Neutrophil (primary cell): Measurements from ENCODE around the gene TMEM35A.
A peak's percentile ranks its signal among the peaks of the same experiment; 100 is the strongest.
"Not testable (repeated sequence)": the region's sequence is repeated elsewhere in the genome, so short reads cannot be mapped to it uniquely, and the experiment has no call there.

Source experiments
- H3K27ac ChIP-seq: fragments of 200-600 bp; sonication (generic); 2 replicates; pipeline ENCODE4 v1.5.1; 2016; ENCODE audit warnings: mild to moderate bottlenecking, moderate library complexity
- H3K27me3 ChIP-seq: fragments of 200-600 bp; sonication (generic); 2 replicates; pipeline ENCODE4 v1.6.0; 2016; ENCODE audit warnings: mild to moderate bottlenecking
- H3K36me3 ChIP-seq: fragments of 200-600 bp; sonication (generic); 2 replicates; pipeline ENCODE4 v1.5.1; 2017
- H3K4me1 ChIP-seq, 2 experiments: fragments of 200-600 bp in 1 of 2; sonication (generic) in 1 of 2; 1 replicate in 1 of 2; 2 replicates in 1 of 2; pipeline versions ENCODE4 v1.5.1 to v1.6.1; 2013 to 2016; ENCODE audit warnings: low read depth in 1 of 2, low read length in 1 of 2, mild to moderate bottlenecking in 1 of 2, moderate library complexity in 1 of 2; ENCODE audit not compliant: control insufficient read depth in 1 of 2, insufficient read depth in 1 of 2
- H3K4me3 ChIP-seq, 2 experiments: fragments of 200-600 bp in 1 of 2; sonication (generic) in 1 of 2; 1 replicate in 1 of 2; 2 replicates in 1 of 2; pipeline ENCODE4 v1.5.1; 2013 to 2016; ENCODE audit warnings: low read depth in 1 of 2, low read length in 1 of 2, mild to moderate bottlenecking in 1 of 2, moderate library complexity in 1 of 2
- H3K9me3 ChIP-seq: fragments of 200-600 bp; sonication (generic); 2 replicates; pipeline ENCODE4 v1.5.1; 2016
- TF ChIP-seq, protein P1 (sequence below): fragments of 200-600 bp; sonication (generic); IDR thresholded peaks from 2 replicates; pipeline ENCODE4 v1.5.1; 2016; ENCODE audit warnings: antibody characterized with exemption

Gene TMEM35A

GRCh38 chrX:101051549-101052302 is 27.0 kb upstream of the TMEM35A start, which contains the start of gene TRMT2B:
Gene TRMT2B (minus strand): TSS chrX:101052111. CDS start chrX:101042289, 9,822 bp downstream.
- peak within 1 kb of the TSS; percentile 90 for H3K27ac ChIP-seq
- no peaks in the 10 kb centered on the region for H3K9me3 ChIP-seq
- H3K36me3 ChIP-seq = no peaks in the 10 kb centered on the region
- H3K4me1 ChIP-seq = peaks cover 0 to 11% of the 10 kb centered on the region in 2 experiments
- no peaks in the 10 kb centered on the region for H3K27me3 ChIP-seq
- peak within 1 kb of the TSS; percentile 63 to 82 for H3K4me3 ChIP-seq
- TF ChIP-seq, protein P1, sequence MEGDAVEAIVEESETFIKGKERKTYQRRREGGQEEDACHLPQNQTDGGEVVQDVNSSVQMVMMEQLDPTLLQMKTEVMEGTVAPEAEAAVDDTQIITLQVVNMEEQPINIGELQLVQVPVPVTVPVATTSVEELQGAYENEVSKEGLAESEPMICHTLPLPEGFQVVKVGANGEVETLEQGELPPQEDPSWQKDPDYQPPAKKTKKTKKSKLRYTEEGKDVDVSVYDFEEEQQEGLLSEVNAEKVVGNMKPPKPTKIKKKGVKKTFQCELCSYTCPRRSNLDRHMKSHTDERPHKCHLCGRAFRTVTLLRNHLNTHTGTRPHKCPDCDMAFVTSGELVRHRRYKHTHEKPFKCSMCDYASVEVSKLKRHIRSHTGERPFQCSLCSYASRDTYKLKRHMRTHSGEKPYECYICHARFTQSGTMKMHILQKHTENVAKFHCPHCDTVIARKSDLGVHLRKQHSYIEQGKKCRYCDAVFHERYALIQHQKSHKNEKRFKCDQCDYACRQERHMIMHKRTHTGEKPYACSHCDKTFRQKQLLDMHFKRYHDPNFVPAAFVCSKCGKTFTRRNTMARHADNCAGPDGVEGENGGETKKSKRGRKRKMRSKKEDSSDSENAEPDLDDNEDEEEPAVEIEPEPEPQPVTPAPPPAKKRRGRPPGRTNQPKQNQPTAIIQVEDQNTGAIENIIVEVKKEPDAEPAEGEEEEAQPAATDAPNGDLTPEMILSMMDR = no peak

GRCh38 chrX:101056551-101056950 is 22.1 kb upstream of the TMEM35A start:
- H3K27ac ChIP-seq, H3K4me1 ChIP-seq, H3K27me3 ChIP-seq, H3K9me3 ChIP-seq, H3K4me3 ChIP-seq, H3K36me3 ChIP-seq: not testable (repeated sequence)

DNA sequence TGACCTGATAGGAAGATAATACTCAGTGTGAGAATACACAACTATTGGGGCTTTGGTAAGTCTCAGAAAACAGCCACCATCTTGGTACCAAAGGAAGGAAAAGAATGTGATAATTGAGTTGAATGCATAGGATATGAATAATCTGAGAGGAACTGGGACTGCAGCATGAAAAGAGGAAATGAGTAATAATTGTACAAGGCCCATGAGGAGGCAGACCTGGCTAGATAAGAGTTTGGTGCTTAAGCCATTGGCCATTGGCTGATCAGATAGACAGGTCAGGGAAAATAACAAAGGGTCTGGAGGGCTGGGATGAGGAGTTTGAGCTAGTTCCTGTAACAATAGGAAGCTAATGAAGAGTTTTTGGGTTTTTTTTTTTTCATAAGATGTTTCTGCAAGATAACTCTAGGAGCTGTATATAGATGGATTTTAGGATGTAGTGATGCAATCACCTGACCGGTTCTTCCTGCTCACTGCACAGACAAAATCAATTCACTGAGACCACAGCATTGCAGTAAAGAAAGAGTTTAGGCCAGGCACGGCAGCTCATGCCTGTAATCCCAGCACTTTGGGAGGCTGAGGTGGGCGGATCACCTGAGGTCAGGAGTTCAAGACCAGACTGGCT is 21.5 kb upstream of the TMEM35A start:
- H3K9me3 ChIP-seq = no peaks in the 10 kb centered on the region
- H3K4me3 ChIP-seq = no peak overlapping the region
- no peak overlapping the region for H3K27ac ChIP-seq
- H3K27me3 ChIP-seq = no peaks in the 10 kb centered on the region
- peaks cover 0 to 4% of the 10 kb centered on the region in 2 experiments for H3K4me1 ChIP-seq
- H3K36me3 ChIP-seq = no peaks in the 10 kb centered on the region
- TF ChIP-seq, protein P1 = no peak

DNA sequence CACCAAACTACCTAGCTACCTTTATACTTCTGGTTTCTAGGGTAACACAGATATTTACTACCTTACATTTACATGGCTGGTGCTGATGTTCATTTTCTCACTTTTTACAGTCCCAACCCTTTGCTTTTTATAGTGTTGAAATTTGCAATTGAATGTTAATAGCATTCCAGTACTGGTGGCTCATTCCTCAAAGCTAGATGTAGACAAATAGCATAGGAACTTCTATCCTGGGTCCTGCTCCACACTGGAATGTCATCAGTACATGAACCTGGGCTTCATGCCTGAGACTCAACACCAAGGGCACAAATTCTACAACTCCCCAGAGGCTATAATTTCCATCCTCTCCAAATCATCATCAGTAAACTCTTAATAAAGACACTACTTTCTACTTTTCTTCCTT is 16.5 kb upstream of the TMEM35A start:
- no peaks in the 10 kb centered on the region for H3K4me1 ChIP-seq
- TF ChIP-seq, protein P1 = no peak
- no peaks in the 10 kb centered on the region for H3K9me3 ChIP-seq

DNA sequence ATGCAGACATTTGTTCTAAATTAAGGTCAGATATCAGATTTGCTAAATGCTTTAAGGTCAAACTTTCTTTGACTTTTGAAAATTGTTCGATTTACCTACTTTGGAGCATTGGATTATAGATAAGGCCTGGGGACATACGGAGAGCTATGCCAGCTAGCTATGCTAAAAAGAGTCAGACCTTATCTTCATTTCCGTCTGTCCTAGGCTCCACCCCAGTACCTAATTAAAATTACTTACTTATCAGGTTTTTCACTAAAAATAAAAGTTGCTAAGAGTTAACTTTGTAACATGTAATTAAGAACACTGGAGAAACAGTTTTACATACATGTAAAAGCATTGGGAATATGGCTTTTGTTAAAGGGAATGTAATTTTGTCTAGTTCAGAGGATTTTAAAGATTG is 7.1 kb upstream of the TMEM35A start:
- TF ChIP-seq, protein P1 = no peak
- no peaks in the 10 kb centered on the region for H3K9me3 ChIP-seq
- no peak overlapping the region for H3K4me3 ChIP-seq
- no peaks in the 10 kb centered on the region for H3K27me3 ChIP-seq
- H3K36me3 ChIP-seq = no peaks in the 10 kb centered on the region
- H3K4me1 ChIP-seq = no peaks in the 10 kb centered on the region
- no peak overlapping the region for H3K27ac ChIP-seq

More for the DNA sequence above, 16.5 kb upstream of the TMEM35A start:
- Histone ChIP-seq H3K27me3 (no peaks in the 10 kb centered on the region), H3K4me3 (no peak overlapping the region), H3K27ac (no peak overlapping the region), H3K36me3 (no peaks in the 10 kb centered on the region)

DNA sequence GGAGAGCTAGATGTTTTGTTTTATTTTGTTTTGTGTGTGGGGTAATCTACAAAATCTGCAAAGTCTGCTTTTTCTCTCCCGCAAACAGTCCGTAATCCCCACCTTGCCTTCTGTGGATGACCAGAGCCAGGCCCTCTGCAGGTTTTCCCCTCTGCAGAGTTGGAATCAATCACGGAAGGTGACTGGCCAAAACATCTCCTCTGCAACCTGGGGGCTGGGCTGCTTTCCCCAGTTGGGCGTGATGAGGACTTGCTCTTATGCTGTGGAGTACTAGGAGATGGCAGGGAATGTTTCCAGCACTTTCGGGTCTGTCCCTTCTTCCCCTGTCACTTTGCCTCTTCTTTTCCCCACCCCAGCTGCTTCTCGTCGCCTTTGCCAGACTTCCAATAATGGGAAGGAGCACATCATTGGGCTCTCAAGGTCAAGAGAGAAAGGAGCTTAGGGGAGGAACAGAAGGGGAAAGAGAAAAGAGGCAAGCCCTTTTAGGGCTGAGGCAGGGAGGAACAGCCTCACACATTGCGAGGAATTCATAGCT is 1.1 kb downstream of the TMEM35A start:
- Histone ChIP-seq H3K4me3 (no peak overlapping the region), H3K27me3 (peaks cover 46% of the 10 kb centered on the region), H3K9me3 (no peaks in the 10 kb centered on the region), H3K36me3 (no peaks in the 10 kb centered on the region), H3K27ac (no peak overlapping the region), H3K4me1 (no peaks in the 10 kb centered on the region)
- TF ChIP-seq, protein P1 = no peak
